ENCODE measurements around the gene LILRB2.
"Not testable (repeated sequence)": the region's sequence is repeated elsewhere in the genome, so short reads cannot be mapped to it uniquely, and the experiment has no call there.

LILRB2 gene

GRCh38 chr19:54307389-54308020, 26.6 kb upstream of the LILRB2 start:
- in situ Hi-C loops (cut with HindIII; ENCODE audit: low sequenced_read_pairs) = no loop called here

GRCh38 chr19:54305141-54305540, 24.2 kb upstream of the LILRB2 start:
- in situ Hi-C loops (cut with HindIII; ENCODE audit: low sequenced_read_pairs) = no loop called here

GRCh38 chr19:54302257-54302656, 21.3 kb upstream of the LILRB2 start:
- in situ Hi-C loops (cut with HindIII; ENCODE audit: low sequenced_read_pairs) = no loop called here

- in situ Hi-C loops (cut with HindIII; ENCODE audit: low sequenced_read_pairs) = no loop called here
These were observed 18.6 kb upstream of the LILRB2 start for GRCh38 chr19:54299515-54299914.

- in situ Hi-C loops (cut with HindIII; ENCODE audit: low sequenced_read_pairs) = no loop called here
These were observed 18.2 kb upstream of the LILRB2 start for GRCh38 chr19:54299126-54299498.

GRCh38 chr19:54298357-54299125, 17.6 kb upstream of the LILRB2 start:
- in situ Hi-C loops (cut with HindIII; ENCODE audit: low sequenced_read_pairs) = no loop called here

- in situ Hi-C loops (cut with HindIII; ENCODE audit: low sequenced_read_pairs) = no loop called here
These were observed 16.9 kb upstream of the LILRB2 start for GRCh38 chr19:54297759-54298305.

- in situ Hi-C loops (cut with HindIII; ENCODE audit: low sequenced_read_pairs) = no loop called here
These were observed 13.6 kb upstream of the LILRB2 start for GRCh38 chr19:54294539-54294938.

- in situ Hi-C loops (cut with HindIII; ENCODE audit: low sequenced_read_pairs) = not testable (repeated sequence)
These were observed 8.2 kb upstream of the LILRB2 start for GRCh38 chr19:54289160-54289559.

- in situ Hi-C loops (cut with HindIII; ENCODE audit: low sequenced_read_pairs) = no loop called here
These were observed 6.5 kb upstream of the LILRB2 start for GRCh38 chr19:54287456-54287855.

GRCh38 chr19:54286283-54286682, 5.4 kb upstream of the LILRB2 start:
- in situ Hi-C loops (cut with HindIII; ENCODE audit: low sequenced_read_pairs) = not testable (repeated sequence)

GRCh38 chr19:54285427-54286056, 4.6 kb upstream of the LILRB2 start:
- in situ Hi-C loops (cut with HindIII; ENCODE audit: low sequenced_read_pairs) = not testable (repeated sequence)

GRCh38 chr19:54282686-54283470, 2.0 kb upstream of the LILRB2 start:
- in situ Hi-C loops (cut with HindIII; ENCODE audit: low sequenced_read_pairs) = loop anchor here (5.0 kb wide), 1 partner anchor 69 kb away; no protein-coding TSS in a partner anchor

- in situ Hi-C loops (cut with HindIII; ENCODE audit: low sequenced_read_pairs) = loop anchor here (5.0 kb wide), 1 partner anchor 71 kb away; no protein-coding TSS in a partner anchor
These were observed 792 bp upstream of the LILRB2 start for GRCh38 chr19:54281729-54282075.

GRCh38 chr19:54280441-54280840, 469 bp downstream of the LILRB2 start:
- in situ Hi-C loops (cut with HindIII; ENCODE audit: low sequenced_read_pairs) = loop anchor here (5.0 kb wide), 1 partner anchor 72 kb away; no protein-coding TSS in a partner anchor

- in situ Hi-C loops (cut with HindIII; ENCODE audit: low sequenced_read_pairs) = loop anchor here (5.0 kb wide), 1 partner anchor 72 kb away; no protein-coding TSS in a partner anchor
These were observed 885 bp downstream of the LILRB2 start for GRCh38 chr19:54280025-54280424.

- in situ Hi-C loops (cut with HindIII; ENCODE audit: low sequenced_read_pairs) = no loop called here
These were observed 1.4 kb downstream of the LILRB2 start for GRCh38 chr19:54279406-54279962.

GRCh38 chr19:54278571-54279195, 2.2 kb downstream of the LILRB2 start:
- in situ Hi-C loops (cut with HindIII; ENCODE audit: low sequenced_read_pairs) = not testable (repeated sequence)

GRCh38 chr19:54278056-54278455, 2.9 kb downstream of the LILRB2 start:
- in situ Hi-C loops (cut with HindIII; ENCODE audit: low sequenced_read_pairs) = not testable (repeated sequence)

- in situ Hi-C loops (cut with HindIII; ENCODE audit: low sequenced_read_pairs) = not testable (repeated sequence)
These were observed 3.7 kb downstream of the LILRB2 start for GRCh38 chr19:54277111-54277615.
